Erythroblast (primary cell): Measurements from ENCODE around the gene ZNRF4.

Source experiments
- GATA1 ChIP-seq: IDR thresholded peaks from 2 replicates; pipeline ENCODE4 v1.6.1; 2011; ENCODE audit warnings: low read depth, mild to moderate bottlenecking, control low read depth, low read length, moderate library complexity
- POLR2A ChIP-seq: IDR thresholded peaks from 2 replicates; pipeline ENCODE4 v1.6.1; 2011; ENCODE audit warnings: mild to moderate bottlenecking, low read length

DNA sequence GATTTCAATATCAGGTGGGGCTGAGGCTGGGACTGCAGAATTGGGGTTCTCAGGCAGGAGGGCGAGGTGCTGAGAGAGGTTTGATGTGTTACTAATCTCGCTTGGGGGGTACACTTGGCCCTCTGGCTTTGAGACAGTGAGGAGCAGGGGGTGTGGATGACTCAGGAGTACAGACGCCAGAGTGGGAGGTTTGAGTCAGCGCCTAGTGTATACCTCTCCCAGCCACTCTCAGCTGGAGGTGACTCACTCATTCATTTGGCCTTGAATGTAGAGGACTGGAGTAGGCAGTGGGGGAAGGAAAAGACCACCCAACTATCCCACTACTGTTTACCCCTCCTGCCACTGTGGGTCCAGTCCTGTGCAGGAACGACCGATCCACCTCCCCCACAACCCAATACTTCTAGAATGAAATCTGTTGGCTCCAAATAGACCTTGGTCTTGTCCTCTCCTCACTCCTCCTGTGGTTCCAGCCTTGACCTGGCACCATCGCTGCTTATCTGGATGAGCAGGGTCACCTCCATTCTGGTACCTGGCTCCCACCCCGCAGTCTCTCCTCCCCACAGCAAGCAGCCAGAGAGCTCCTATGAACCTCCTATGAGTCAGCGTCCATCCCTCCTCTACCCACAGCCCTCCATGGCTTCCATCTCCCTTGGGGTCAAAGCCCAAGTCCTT is 20.1 kb upstream of the ZNRF4 start:
- no peak for TF ChIP-seq POLR2A
- no peak for TF ChIP-seq GATA1
